Panc1 (cell line): Measurements from ENCODE around the gene PKD2L2.

Source experiments
- CTCF ChIP-seq: fragments of 450-650 bp; IDR thresholded peaks from 2 replicates; pipeline ENCODE4 v1.5.1; 2017; ENCODE audit warnings: mild to moderate bottlenecking
- POLR2AphosphoS5 ChIP-seq: IDR thresholded peaks from 2 replicates; pipeline ENCODE4 v1.6.1; 2012; ENCODE audit warnings: mild to moderate bottlenecking, low read depth, low read length, moderate library complexity
- REST ChIP-seq, 2 experiments: IDR thresholded peaks; 2 replicates each; pipeline ENCODE4 v1.6.1; 2011 to 2012; ENCODE audit warnings: low read depth in 2 of 2, control low read depth in 1 of 2, low read length in 1 of 2, mild to moderate bottlenecking in 1 of 2, moderate library complexity in 1 of 2; ENCODE audit not compliant: insufficient read depth in 1 of 2
- SIN3A ChIP-seq: IDR thresholded peaks from 2 replicates; pipeline ENCODE4 v1.6.1; 2012; ENCODE audit warnings: low read depth, mild to moderate bottlenecking, low read length, moderate library complexity, borderline replicate concordance; ENCODE audit not compliant: insufficient read depth
- TCF7L2 ChIP-seq: IDR thresholded peaks from 2 replicates; pipeline ENCODE4 v1.6.1; 2011; ENCODE audit warnings: mild to moderate bottlenecking, low read depth, low read length, inconsistent platforms

GRCh38 chr5:137989419-137989818 lies 100.2 kb downstream of the PKD2L2 start:
- TF ChIP-seq CTCF (no peak), POLR2AphosphoS5 (no peak), SIN3A (no peak), REST (IDR thresholded peaks at IDR 0.05; ENCODE audit: insufficient read depth in 1 of 2, low read depth in 2 of 2, low read length in 1 of 2) (no peak), TCF7L2 (no peak)
